Activated CD8-positive, alpha-beta memory T cell treated with anti-CD3 and anti-CD28 coated beads for 48 hours (primary cell): ENCODE measurements around the gene MYL7.

Experiments used
- DNase-seq, 3 experiments: peaks; one replicate each; pipeline ENCODE4 v3.0.0-alpha.2; 2020; ENCODE audit warnings: low read depth in 2 of 3, low spot score in 2 of 3

MYL7 gene

DNA sequence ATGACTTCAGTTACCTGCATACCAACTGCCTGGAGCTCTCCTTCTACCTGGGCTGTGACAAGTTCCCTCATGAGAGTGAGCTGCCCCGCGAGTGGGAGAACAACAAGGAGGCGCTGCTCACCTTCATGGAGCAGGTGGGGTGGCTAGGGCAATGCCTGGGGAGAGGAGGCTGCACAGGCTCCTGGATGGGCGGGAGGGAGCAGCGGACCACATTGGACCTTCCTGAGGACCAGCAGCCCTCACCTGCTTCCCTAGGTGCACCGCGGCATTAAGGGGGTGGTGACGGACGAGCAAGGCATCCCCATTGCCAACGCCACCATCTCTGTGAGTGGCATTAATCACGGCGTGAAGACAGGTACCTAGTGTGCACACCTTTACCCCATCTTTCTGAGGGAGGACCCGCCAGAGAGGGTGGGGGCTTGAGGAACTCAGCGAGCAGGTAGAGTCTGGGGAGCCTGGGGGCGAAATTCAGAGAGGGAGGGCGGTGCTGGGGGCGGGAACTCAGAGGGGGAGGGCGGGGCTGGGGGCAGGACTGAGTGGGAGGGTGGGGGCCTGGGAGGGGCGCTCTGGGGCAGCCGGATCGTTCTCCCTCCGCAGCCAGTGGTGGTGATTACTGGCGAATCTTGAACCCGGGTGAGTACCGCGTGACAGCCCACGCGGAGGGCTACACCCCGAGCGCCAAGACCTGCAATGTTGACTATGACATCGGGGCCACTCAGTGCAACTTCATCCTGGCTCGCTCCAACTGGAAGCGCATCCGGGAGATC lies 28.0 kb downstream of the MYL7 start:
- DNase-seq: no peak

DNA sequence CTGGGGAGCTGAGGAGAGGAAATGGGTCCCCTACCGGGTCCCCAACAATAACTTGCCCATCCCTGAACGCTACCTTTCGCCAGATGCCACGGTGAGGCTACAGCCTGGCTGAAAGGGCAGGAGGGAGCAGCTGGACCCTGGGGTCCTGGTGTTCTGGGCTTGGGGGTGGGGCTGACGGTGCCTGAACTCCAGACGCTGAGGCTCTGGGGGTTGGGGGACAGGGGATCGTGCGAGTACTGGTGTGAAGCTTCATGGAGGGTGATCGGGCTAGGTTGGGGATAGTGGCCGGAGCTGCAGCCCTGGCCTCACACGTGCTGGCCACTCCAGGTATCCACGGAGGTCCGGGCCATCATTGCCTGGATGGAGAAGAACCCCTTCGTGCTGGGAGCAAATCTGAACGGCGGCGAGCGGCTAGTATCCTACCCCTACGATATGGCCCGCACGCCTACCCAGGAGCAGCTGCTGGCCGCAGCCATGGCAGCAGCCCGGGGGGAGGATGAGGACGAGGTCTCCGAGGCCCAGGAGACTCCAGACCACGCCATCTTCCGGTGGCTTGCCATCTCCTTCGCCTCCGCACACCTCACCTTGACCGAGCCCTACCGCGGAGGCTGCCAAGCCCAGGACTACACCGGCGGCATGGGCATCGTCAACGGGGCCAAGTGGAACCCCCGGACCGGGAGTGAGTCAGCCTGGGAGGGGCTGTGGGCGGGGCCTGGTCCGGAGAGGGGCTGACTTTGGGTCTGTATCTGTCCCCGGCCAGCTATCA lies 28.7 kb downstream of the MYL7 start:
- DNase-seq: no peak

DNA sequence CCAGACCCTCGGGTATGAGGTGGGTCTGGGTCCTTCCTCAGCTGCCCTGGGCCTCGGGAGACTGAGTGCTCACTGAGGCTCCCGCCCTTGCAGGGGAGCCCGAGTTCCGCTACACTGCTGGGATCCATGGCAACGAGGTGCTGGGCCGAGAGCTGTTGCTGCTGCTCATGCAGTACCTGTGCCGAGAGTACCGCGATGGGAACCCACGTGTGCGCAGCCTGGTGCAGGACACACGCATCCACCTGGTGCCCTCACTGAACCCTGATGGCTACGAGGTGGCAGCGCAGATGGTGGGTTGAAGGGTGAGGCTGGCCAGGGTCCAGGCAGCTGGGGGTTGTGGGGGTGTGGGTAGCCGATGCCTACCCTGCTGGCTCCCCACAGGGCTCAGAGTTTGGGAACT lies 29.4 kb downstream of the MYL7 start:
- no peak for DNase-seq

DNA sequence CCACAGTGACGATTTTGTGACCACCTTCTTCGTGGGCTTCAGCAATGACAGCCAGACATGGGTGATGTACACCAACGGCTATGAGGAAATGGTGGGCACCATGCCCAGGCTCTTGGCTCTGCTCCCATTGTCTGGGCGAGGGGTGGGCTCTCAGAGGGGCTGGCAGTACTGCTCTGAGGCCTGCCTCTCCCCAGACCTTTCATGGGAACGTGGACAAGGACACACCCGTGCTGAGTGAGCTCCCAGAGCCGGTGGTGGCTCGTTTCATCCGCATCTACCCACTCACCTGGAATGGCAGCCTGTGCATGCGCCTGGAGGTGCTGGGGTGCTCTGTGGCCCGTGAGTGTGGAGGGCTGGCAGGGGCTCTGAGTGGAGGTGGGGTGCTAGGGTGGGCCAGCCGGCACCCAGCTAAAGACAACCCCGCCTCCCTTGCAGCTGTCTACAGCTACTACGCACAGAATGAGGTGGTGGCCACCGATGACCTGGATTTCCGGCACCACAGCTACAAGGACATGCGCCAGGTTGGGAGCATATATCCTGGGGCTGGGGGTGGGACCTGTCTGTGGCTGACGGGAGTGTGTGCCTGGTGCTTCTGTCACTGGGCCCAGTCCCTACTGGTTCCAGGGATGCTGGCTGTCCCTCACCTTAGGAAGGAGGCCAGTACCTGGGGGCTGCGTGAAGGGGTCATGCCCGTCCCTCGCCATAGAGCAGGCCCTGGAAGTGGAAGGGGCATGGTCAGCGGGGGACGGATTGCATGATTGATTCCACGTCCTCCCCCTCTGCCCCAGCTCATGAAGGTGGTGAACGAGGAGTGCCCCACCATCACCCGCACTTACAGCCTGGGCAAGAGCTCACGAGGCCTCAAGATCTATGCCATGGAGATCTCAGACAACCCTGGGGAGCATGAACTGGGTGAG lies 30.2 kb downstream of the MYL7 start:
- DNase-seq: no peak

DNA sequence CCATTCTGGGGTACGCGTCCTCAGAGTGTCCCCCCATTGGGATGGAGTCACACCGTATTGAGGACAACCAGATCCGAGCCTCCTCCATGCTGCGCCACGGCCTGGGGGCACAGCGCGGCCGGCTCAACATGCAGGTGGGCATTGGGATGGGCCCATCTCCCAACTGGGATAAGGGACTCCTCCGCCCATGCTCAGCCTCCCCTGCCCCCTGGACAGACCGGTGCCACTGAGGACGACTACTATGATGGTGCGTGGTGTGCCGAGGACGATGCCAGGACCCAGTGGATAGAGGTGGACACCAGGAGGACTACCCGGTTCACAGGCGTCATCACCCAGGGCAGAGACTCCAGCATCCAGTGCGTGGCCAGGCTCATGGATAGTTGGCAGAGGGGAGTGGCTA lies 31.1 kb downstream of the MYL7 start:
- no peak for DNase-seq

DNA sequence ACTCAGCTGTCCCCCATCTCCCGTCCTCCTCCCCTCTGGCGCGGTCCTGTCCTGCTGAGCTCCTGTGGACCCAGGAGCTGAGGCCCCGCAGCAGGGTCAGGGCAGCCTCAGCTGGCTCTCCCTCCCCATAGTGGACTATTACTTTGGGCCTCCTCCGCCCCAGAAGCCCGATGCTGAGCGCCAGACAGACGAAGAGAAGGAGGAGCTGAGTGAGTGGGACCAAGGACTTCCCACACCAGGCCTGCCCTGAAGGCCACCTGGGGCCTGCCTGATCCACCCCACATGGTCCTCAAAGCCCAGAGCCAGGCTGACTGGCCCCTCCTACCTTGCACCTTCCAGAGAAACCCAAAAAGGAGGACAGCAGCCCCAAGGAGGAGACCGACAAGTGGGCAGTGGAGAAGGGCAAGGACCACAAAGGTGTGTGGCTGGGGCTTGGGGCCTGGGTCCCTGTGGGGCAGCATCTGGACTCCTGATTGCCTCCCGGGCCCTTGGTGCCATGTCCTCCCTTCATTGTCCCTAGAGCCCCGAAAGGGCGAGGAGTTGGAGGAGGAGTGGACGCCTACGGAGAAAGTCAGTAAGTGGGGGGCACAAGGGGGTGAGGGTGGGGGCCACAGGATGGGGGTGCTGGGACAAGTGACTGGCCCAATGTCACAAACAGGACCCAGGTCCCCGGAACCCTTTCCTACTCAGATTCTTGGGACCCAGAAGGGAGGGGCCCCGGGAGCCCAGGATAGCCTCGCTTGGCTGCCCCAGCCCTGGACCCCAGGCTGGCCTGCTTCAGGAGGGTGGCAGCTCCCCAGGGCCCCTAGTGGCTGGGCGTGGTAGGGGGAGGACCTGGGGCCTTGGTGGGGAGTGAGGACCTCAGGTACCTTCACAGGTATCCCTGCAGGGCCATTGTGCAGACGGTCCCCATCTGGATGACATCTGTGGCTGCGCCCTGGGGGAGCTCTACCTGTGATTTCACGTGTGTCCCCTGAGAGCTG lies 32.1 kb downstream of the MYL7 start:
- no peak for DNase-seq

DNA sequence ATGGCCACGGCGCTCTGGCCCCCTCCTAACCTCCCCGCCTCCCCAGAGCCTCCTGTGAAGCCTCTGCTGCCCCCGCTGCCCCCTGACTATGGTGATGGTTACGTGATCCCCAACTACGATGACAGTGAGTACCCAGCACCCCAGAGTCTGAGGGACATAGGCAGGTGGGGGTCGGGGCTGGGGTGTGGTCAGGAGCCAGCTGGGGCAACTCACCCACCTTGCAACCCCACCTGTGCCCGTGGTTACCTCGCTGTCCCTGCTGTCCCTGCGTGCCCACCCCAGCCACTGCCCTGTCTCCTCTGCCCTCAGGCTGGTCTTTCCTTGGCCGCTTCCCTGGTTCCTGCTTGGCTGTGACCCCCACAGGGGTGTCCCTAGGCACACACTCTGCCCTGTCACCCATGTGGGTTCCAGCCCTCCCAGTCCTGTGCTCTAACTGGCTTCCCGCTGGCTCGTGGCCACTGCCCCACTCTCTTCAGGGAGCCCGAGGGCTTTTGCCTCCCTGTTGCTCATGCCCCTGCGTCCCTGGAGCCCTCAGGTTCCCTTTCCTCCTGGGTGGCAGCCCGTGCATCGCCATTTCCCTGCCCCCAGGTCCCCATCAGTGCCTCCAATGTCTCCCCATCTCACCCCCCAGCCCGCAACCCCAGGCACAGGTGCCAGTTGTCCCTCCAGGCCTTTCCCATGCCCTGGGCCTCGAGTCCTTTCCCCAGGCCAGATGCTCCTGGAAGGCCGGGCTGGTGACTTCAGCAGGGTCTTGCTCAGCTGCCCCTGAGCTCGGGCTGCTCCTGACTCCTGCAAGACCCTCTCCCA lies 33.0 kb downstream of the MYL7 start:
- DNase-seq: no peak

DNA sequence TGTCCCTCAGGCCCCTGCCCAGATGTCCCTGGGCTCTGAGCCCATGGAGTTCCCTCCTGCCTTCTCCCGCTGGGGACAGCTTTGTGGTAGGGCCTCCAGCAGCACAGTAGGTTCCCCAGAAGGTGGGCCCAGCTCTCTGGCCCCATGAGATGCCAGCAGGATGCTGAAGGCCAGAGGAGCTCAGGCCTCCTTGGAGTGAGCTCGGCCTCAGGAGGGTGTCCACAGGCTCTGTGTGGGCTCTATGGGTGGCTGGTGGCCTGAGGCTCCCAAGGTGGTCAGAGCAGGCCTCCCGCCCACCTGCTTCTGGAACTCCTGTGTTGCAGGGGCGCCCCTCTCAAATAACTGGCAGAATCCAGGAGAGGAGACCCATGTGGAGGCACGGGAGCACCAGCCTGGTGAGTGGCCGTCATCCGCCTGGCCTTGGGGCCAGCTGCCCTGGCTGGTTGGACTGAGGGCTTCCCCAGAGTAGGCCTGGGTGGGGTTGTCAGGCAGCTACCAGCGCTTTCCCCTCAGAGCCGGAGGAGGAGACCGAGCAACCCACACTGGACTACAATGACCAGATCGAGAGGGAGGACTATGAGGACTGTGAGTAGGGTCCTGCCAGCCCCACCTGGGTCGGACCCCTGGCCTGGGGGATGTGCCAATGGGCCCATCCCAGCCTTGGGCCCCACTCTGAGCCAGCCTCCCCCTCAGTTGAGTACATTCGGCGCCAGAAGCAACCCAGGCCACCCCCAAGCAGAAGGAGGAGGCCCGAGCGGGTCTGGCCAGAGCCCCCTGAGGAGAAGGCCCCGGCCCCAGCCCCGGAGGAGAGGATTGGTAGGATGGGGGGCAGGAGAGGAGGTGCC lies 33.8 kb downstream of the MYL7 start:
- no peak for DNase-seq

DNA sequence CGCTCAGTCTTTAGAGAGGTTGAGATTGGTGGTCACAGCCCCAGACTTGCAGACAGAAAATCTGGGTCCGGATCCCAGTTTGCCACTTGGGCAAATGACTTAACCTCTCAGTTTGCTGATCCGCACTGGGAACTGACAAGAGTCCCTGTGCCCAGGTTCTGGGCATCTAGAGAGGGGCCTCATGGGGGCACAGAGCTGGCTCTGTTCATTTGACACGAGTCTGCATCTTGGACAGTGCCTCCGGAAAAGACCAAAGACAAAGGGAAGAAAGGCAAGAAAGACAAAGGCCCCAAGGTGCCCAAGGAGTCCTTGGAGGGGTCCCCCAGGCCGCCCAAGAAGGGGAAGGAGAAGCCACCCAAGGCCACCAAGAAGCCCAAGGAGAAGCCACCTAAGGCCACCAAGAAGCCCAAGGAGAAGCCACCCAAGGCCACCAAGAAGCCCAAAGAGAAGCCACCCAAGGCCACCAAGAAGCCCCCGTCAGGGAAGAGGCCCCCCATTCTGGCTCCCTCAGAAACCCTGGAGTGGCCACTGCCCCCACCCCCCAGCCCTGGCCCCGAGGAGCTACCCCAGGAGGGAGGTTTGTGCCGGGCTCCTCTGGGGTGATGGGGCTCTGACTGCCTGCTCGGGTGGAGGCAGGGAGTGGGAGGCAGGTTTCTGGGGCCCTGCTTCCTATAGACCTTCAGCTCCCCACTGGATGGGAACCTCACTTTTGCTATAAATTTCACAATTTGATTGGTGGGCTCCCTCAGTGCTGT lies 34.6 kb downstream of the MYL7 start:
- no peak for DNase-seq

DNA sequence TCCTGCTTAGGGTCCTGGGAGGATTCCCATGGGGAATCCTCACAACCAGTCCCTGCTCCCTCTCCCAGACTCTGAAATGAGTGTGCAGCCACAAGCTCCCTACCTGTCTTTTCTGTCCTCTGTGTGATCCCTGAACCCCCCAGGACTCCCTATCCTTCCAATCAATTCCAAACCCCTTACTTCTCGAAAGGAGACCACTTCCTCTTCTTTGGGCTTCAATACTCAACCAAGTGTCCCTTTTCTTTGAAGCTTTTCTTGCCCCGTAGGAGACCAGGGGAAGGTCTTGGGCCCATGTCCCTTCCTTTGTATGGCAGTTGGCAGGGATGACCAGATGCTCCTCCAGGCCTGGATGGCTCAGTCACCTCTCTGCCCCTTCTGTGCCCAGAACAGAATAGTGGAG lies 35.3 kb downstream of the MYL7 start:
- DNase-seq: no peak

DNA sequence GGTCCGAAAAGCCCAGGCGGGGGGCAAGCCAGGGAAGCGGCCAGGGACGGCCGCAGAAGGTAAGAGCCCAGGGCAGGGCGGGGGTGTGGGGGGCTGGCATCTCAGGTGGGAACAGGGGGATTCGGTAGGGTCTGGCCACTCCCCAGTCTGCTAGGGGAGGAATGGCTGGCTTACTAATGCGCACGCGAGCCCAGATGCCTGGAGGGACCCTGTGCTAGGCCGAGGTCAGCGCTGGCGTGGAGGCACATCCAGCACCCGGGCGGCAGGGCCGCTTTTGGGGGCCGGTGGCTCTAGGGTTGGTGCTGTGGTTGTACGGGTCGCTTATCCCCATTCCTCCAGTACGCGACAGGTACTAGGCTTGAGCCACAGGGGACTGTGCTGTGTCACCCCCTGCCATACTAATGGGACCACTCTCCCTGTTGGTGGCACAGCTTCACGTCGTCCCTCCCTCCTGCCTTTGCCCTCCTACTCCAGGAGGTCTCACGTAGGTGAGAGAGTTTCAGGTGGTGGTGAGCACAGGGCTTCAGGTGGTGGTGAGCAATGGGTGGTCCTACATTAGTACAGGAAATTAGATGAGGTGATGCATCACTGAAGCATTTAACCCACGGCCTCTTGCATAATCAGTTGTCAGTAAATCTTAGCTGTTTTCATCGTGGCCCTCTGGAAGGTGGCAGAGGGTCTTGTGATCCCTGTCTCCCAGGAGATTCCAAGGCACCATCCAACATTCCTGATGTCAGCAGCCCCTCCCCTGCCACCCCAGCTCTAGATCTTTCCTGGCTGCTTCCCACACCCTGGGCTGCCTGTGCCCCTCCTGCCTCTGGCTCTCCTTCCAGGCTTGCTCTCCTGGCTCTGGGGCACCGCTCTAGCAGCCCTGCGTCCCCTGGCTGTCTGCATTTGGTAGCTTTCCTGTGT lies 36.0 kb downstream of the MYL7 start:
- no peak for DNase-seq

DNA sequence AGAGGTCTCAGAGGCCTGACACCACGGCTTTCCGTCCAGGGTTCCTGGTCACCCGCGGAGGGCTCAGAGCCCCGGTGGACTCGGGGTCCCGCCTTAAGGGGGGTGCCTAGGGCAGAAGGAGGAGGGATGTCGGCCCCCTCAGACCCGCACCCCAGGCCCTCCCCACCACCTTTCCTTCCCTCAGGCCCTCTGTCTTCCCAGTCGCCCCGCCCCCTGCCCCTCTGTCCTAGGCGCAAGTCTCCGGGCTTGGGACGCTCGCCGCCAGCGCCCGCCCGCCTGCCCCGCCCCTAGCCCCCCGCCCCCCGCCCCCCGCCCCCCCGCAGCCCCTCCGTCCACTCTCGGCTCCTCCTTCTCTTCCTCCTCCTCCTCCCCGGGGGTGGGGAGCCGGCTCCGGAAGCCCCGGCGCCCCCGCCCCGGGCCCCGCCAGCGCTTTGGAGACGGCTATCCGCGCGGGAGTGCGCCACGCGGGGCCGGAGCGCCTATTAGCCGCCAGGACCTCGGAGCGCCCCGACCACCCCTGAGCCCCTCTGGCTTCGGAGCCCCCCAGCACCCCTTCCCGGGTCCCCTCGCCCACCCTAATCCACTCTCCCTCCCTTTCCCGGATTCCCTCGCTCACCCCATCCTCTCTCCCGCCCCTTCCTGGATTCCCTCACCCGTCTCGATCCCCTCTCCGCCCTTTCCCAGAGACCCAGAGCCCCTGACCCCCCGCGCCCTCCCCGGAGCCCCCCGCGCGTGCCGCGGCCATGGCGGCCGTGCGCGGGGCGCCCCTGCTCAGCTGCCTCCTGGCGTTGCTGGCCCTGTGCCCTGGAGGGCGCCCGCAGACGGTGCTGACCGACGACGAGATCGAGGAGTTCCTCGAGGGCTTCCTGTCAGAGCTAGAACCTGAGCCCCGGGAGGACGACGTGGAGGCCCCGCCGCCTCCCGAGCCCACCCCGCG lies 36.9 kb downstream of the MYL7 start, which contains the start of gene AEBP1:
Gene AEBP1 (plus strand): TSS at position 423 of the 937 bp plus-strand sequence. CDS start 321 bp downstream, at position 744.
- no peak for DNase-seq

DNA sequence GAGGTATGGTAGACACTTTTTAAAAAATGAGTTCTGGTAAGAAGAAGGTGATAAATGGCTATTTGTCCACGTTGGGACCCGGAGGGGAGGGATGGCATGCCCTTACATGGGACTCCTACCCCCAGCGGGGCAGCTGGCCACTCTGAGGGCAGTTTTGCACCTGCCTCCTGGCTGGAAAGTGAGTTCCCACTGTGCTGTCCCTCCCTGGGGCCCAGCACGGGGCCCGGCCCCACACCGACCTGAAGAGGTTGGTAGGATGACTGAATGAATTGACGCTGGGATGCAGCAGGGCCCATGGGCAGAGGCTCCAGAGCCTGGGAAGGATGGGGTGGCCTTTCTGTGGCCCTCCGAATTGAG lies 37.6 kb downstream of the MYL7 start:
- DNase-seq: no peak

DNA sequence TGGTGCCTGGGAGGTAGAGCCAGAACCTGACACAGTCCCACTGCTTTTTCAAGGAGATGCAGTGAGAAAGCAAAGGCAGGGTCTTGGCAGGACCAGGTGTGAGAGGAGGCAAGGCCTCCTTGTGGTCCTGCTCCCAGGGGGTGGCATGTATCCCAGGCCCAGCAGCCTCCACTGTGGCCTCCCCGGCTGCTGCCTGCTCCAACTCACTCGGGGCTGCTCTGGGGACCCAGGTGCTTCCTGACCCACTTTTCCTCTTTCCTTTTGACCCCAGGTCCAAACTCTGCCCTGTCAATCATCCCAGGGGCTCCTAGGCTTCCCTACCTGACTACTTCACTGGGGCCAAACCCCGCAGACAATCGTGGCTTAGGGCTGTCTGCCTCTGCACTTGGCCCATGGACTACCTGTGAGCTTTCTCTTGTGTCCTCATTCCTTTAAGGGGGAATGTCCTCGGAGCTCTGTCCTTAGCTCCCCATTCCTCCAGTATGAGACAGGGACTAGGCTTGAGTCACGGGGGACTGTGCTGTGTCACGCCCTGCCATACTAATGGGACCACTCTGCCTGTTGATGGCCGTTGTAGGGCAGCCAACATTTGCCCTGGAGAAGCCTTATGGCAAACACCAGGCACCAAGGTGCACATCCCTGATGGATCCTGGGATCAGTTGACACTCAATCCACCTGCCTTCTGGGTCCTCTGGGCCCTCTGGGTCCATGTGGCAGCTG lies 38.1 kb downstream of the MYL7 start:
- no peak for DNase-seq
